GM23338 (cell line): ENCODE data around the gene COL1A1. TPM values are rescaled to one million over a fixed set of nuclear protein-coding genes. Genes with fewer than 3 reads are reported as not detected.

Experiments
- ATAC-seq: fragments of 200-7000 bp; cut with Tn5 transposase; 3 replicates; pipeline ENCODE4 v1.9.1; 2020
- DNase-seq: peaks from one replicate; pipeline ENCODE4 v3.0.0-alpha.2; 2015; ENCODE audit warnings: low spot score
- H2AFZ ChIP-seq: fragments of 200-600 bp; sonication (generic); 2 replicates; pipeline ENCODE4 v1.8.0; 2016; ENCODE audit warnings: antibody characterized with exemption, mild to moderate bottlenecking, moderate library complexity
- H3F3A ChIP-seq: fragments of 200-600 bp; sonication (generic); replicated peaks from 2 replicates; pipeline ENCODE4 v1.8.0; 2017; ENCODE audit warnings: antibody characterized with exemption, mixed run types, low read depth
- H3K27ac ChIP-seq: fragments of 200-600 bp; sonication (generic); 2 replicates; pipeline ENCODE4 v1.6.1; 2016; ENCODE audit warnings: low read depth
- H3K27me3 ChIP-seq: fragments of 200-600 bp; sonication (generic); 2 replicates; pipeline ENCODE4 v1.8.0; 2016; ENCODE audit warnings: mild to moderate bottlenecking, mixed run types, moderate library complexity; ENCODE audit not compliant: insufficient read depth
- H3K36me3 ChIP-seq: fragments of 200-600 bp; sonication (generic); 2 replicates; pipeline ENCODE4 v1.8.0; 2016; ENCODE audit warnings: mild to moderate bottlenecking; ENCODE audit not compliant: insufficient read depth
- H3K4me1 ChIP-seq: fragments of 200-600 bp; sonication (generic); 2 replicates; pipeline ENCODE4 v1.8.0; 2016; ENCODE audit warnings: mild to moderate bottlenecking, moderate library complexity; ENCODE audit not compliant: insufficient read depth
- H3K4me2 ChIP-seq: fragments of 200-600 bp; sonication (generic); 2 replicates; pipeline ENCODE4 v1.7.1; 2017; ENCODE audit warnings: mixed run types
- H3K4me3 ChIP-seq: fragments of 200-600 bp; sonication (generic); 2 replicates; pipeline ENCODE4 v1.6.1; 2016; ENCODE audit warnings: mixed run types
- H3K79me2 ChIP-seq: fragments of 200-600 bp; sonication (generic); replicated peaks from 2 replicates; pipeline ENCODE4 v1.8.0; 2017; ENCODE audit warnings: mild to moderate bottlenecking; ENCODE audit not compliant: insufficient read depth
- H3K9me2 ChIP-seq: fragments of 200-600 bp; sonication (generic); 2 replicates; pipeline ENCODE4 v1.8.0; 2017; ENCODE audit not compliant: insufficient read depth
- H4K20me1 ChIP-seq: fragments of 200-600 bp; sonication (generic); replicated peaks from 2 replicates; pipeline ENCODE4 v1.8.0; 2017; ENCODE audit warnings: mild to moderate bottlenecking; ENCODE audit not compliant: insufficient read depth
- H3K27ac Mint-ChIP-seq: 2 replicates; pipeline ENCODE4 v1.8.0; 2020; ENCODE audit warnings: inconsistent platforms, mild to moderate bottlenecking, moderate library complexity, mixed read lengths
- H3K27me3 Mint-ChIP-seq: 3 replicates; pipeline ENCODE4 v1.8.0; 2022; ENCODE audit warnings: low read depth, mild to moderate bottlenecking, moderate library complexity, mixed read lengths, inconsistent platforms; ENCODE audit not compliant: insufficient read depth, poor library complexity
- H3K36me3 Mint-ChIP-seq: 3 replicates; pipeline ENCODE4 v1.8.0; 2021; ENCODE audit warnings: low read depth, mild to moderate bottlenecking, inconsistent platforms, moderate library complexity, mixed read lengths
- H3K4me1 Mint-ChIP-seq: 3 replicates; pipeline ENCODE4 v1.8.0; 2020; ENCODE audit warnings: mild to moderate bottlenecking, inconsistent platforms, mixed read lengths
- H3K4me3 Mint-ChIP-seq: 3 replicates; pipeline ENCODE4 v1.8.0; 2021; ENCODE audit warnings: moderate library complexity, mild to moderate bottlenecking, inconsistent platforms, mixed read lengths
- H3K9me3 Mint-ChIP-seq: 3 replicates; pipeline ENCODE4 v1.8.0; 2020; ENCODE audit warnings: moderate library complexity, mild to moderate bottlenecking, inconsistent platforms, mixed read lengths
- STAT1 ChIP-seq: IDR thresholded peaks from one replicate; pipeline ENCODE4 v1.6.1; 2016; ENCODE audit warnings: antibody characterized with exemption; ENCODE audit not compliant: unreplicated experiment
- polyA plus RNA-seq: library from polyadenylated mRNA; unstranded; fragments of >200 nt; fragmentation: Nextera tagmentation; extraction: Ambion mirVana; gene quantifications from 2 replicates; pipeline ENCODE4 v1.2.1, GENCODE V29; 2016
- total RNA-seq: library from RNA; depleted of rRNA; stranded (reverse); fragments of >200 nt; shearing (Covaris generic); gene quantifications from 2 replicates; pipeline ENCODE4 v1.2.3, GENCODE V29; 2014
- TF ChIP-seq, protein P1 (sequence below): fragments of 250-450 bp; sonication (Bioruptor Pico); IDR thresholded peaks from 2 replicates; pipeline ENCODE4 v1.5.0; 2020; ENCODE audit warnings: mild to moderate bottlenecking, moderate library complexity
- TF ChIP-seq, protein P2 (sequence below): IDR thresholded peaks from one replicate; pipeline ENCODE4 v1.6.1; 2018; ENCODE audit warnings: antibody characterized with exemption; ENCODE audit not compliant: unreplicated experiment

Gene COL1A1
- total and polyA plus RNA-seq, 2 experiments from 2014 or later = 21.2 to 34.3 TPM

DNA sequence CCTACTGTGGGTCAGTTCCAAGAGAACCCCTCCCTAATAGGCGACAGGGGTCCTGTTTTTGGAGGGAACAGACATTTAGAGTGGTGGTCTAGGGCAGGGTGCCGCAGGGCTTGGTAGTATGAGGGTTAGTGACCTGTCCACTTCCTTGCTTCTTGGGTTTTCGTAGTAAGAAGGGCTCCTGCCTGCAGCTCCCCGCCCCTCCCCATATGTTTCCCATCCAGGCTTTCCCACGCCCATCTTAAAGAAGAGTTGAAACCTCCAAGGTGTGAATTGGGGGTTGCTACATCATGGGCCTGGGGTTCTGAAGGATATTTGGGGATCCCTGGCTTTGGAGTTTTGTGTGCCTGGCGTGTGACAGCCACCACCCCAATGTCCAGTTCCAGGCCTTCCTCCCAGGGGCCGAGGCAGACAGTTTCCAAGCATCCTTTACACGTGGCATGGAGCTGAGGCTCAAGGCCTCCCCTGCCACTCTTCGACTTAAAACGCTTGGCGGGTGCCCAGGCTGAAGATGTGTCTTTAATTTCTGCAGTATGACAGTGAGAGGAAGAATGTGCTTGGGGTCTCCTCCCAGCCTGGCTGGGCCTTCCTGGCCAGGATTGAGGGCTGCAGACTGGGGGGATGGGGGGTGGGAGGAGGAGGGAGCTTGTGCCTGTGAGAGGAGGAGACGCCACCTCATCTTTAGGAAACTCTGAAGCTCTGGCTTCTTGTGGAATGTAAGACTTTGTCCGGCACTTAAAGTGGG lies 2.3 kb upstream of the COL1A1 start (continued):
- TF ChIP-seq, protein P1, sequence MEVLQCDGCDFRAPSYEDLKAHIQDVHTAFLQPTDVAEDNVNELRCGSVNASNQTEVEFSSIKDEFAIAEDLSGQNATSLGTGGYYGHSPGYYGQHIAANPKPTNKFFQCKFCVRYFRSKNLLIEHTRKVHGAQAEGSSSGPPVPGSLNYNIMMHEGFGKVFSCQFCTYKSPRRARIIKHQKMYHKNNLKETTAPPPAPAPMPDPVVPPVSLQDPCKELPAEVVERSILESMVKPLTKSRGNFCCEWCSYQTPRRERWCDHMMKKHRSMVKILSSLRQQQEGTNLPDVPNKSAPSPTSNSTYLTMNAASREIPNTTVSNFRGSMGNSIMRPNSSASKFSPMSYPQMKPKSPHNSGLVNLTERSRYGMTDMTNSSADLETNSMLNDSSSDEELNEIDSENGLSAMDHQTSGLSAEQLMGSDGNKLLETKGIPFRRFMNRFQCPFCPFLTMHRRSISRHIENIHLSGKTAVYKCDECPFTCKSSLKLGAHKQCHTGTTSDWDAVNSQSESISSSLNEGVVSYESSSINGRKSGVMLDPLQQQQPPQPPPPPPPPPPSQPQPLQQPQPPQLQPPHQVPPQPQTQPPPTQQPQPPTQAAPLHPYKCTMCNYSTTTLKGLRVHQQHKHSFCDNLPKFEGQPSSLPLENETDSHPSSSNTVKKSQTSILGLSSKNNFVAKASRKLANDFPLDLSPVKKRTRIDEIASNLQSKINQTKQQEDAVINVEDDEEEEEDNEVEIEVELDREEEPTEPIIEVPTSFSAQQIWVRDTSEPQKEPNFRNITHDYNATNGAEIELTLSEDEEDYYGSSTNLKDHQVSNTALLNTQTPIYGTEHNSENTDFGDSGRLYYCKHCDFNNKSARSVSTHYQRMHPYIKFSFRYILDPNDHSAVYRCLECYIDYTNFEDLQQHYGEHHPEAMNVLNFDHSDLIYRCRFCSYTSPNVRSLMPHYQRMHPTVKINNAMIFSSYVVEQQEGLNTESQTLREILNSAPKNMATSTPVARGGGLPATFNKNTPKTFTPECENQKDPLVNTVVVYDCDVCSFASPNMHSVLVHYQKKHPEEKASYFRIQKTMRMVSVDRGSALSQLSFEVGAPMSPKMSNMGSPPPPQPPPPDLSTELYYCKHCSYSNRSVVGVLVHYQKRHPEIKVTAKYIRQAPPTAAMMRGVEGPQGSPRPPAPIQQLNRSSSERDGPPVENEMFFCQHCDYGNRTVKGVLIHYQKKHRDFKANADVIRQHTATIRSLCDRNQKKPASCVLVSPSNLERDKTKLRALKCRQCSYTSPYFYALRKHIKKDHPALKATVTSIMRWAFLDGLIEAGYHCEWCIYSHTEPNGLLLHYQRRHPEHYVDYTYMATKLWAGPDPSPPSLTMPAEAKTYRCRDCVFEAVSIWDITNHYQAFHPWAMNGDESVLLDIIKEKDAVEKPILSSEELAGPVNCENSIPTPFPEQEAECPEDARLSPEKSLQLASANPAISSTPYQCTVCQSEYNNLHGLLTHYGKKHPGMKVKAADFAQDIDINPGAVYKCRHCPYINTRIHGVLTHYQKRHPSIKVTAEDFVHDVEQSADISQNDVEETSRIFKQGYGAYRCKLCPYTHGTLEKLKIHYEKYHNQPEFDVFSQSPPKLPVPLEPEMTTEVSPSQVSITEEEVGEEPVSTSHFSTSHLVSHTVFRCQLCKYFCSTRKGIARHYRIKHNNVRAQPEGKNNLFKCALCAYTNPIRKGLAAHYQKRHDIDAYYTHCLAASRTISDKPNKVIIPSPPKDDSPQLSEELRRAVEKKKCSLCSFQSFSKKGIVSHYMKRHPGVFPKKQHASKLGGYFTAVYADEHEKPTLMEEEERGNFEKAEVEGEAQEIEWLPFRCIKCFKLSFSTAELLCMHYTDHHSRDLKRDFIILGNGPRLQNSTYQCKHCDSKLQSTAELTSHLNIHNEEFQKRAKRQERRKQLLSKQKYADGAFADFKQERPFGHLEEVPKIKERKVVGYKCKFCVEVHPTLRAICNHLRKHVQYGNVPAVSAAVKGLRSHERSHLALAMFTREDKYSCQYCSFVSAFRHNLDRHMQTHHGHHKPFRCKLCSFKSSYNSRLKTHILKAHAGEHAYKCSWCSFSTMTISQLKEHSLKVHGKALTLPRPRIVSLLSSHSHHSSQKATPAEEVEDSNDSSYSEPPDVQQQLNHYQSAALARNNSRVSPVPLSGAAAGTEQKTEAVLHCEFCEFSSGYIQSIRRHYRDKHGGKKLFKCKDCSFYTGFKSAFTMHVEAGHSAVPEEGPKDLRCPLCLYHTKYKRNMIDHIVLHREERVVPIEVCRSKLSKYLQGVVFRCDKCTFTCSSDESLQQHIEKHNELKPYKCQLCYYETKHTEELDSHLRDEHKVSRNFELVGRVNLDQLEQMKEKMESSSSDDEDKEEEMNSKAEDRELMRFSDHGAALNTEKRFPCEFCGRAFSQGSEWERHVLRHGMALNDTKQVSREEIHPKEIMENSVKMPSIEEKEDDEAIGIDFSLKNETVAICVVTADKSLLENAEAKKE (CRISPR knock-in tag) = no peak
- TF ChIP-seq, protein P2, sequence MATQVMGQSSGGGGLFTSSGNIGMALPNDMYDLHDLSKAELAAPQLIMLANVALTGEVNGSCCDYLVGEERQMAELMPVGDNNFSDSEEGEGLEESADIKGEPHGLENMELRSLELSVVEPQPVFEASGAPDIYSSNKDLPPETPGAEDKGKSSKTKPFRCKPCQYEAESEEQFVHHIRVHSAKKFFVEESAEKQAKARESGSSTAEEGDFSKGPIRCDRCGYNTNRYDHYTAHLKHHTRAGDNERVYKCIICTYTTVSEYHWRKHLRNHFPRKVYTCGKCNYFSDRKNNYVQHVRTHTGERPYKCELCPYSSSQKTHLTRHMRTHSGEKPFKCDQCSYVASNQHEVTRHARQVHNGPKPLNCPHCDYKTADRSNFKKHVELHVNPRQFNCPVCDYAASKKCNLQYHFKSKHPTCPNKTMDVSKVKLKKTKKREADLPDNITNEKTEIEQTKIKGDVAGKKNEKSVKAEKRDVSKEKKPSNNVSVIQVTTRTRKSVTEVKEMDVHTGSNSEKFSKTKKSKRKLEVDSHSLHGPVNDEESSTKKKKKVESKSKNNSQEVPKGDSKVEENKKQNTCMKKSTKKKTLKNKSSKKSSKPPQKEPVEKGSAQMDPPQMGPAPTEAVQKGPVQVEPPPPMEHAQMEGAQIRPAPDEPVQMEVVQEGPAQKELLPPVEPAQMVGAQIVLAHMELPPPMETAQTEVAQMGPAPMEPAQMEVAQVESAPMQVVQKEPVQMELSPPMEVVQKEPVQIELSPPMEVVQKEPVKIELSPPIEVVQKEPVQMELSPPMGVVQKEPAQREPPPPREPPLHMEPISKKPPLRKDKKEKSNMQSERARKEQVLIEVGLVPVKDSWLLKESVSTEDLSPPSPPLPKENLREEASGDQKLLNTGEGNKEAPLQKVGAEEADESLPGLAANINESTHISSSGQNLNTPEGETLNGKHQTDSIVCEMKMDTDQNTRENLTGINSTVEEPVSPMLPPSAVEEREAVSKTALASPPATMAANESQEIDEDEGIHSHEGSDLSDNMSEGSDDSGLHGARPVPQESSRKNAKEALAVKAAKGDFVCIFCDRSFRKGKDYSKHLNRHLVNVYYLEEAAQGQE = no peak

DNA sequence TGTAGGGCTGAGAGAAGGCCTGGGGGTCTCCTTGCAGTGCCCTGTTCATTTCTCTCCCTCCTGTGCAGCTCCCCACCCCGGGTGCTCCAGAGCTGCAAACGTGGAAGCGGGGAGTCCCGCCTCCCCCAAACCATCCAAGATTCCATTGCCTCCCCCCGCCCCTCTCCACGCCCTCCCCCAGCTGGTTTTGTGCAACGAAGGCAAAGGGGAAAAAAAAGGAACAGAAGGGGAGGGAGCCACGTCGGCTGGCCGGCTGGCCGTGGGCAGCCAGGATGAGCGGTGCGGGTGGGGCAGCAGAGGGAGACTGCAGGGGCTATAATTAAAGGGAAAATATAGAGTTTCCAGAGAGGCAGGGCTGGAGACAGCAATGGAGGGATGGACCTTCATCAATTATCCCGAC lies 1.7 kb upstream of the COL1A1 start:
- no peak overlapping the region for H3K27ac Mint-ChIP-seq
- no peaks in the 10 kb centered on the region for H3K9me2 ChIP-seq
- peaks cover 26% of the 10 kb centered on the region for H3K27me3 ChIP-seq
- no peaks in the 10 kb centered on the region; the same call in 2 of the 3 replicates for H3K36me3 Mint-ChIP-seq
- no peaks in the 10 kb centered on the region for H4K20me1 ChIP-seq
- H3K27ac ChIP-seq = no peak overlapping the region
- ATAC-seq (no peak), DNase-seq (no peak)
- TF ChIP-seq STAT1 = no peak
- H3K36me3 ChIP-seq = no peaks in the 10 kb centered on the region
- H3K4me3 Mint-ChIP-seq = no peak overlapping the region
- H2AFZ ChIP-seq = no peak overlapping the region
- no peaks in the 10 kb centered on the region for H3K9me3 Mint-ChIP-seq
- peaks cover 45% of the 10 kb centered on the region for H3K4me1 Mint-ChIP-seq
- H3F3A ChIP-seq = 0 out of 2 replicates have a peak, but pooled peaks cover 2% of the 10 kb centered on the region
- H3K27me3 Mint-ChIP-seq = peaks cover 46% of the 10 kb centered on the region
- H3K4me1 ChIP-seq = peaks cover 25% of the 10 kb centered on the region
- H3K79me2 ChIP-seq = no peaks in the 10 kb centered on the region
- H3K4me2 ChIP-seq = no peak overlapping the region
- H3K4me3 ChIP-seq = no peak overlapping the region
